ENCODE measurements around the gene EXTL1. TPM values are rescaled to one million over a fixed set of nuclear protein-coding genes. Genes with fewer than 3 reads are reported as not detected.

EXTL1 gene
- total RNA-seq, 1 donor from 2014 or later = 2.6 TPM

DNA sequence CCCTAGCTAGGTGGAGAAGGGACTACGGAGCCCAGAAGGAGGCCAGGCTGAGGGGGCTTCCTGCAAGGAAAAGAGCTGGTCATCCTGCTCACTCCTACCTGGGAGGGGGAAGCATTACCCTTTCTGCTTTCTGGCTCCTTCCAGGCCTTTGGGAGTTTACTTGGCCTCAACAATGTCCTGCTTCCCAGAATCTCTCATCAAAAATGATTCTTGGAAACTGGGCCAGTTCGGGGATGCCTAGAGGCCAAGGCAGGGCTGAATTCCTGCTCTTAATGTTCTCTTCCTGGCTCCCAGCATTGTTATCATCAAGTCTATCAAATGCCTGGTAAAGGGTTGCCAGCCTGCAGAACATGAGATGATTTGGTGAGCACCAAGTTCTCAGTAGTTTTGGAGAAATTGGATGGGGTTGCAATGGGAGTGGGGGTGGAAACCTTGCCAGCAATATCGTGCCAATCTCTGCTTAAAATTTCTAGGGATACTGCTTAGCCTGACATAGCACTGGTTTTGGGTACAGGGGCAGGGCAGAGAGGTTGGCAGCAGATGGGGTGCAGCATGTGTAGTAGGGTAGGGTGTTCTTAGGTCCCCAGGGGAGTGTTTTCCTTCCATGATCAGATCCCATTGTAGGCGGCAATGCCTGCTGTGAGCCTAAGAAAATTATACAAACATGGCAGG is 16.0 kb upstream of the EXTL1 start:
- H3K4me3 Mint-ChIP-seq (ENCODE audit: unreplicated experiment) = no peak overlapping the region
- no peak overlapping the region for H3K27ac Mint-ChIP-seq (ENCODE audit: unreplicated experiment)
- H3K9me3 Mint-ChIP-seq (ENCODE audit: unreplicated experiment) = peaks cover 5% of the 10 kb centered on the region
- H3K27me3 Mint-ChIP-seq (ENCODE audit: unreplicated experiment) = peaks cover 9% of the 10 kb centered on the region
- TF ChIP-seq, protein P1, sequence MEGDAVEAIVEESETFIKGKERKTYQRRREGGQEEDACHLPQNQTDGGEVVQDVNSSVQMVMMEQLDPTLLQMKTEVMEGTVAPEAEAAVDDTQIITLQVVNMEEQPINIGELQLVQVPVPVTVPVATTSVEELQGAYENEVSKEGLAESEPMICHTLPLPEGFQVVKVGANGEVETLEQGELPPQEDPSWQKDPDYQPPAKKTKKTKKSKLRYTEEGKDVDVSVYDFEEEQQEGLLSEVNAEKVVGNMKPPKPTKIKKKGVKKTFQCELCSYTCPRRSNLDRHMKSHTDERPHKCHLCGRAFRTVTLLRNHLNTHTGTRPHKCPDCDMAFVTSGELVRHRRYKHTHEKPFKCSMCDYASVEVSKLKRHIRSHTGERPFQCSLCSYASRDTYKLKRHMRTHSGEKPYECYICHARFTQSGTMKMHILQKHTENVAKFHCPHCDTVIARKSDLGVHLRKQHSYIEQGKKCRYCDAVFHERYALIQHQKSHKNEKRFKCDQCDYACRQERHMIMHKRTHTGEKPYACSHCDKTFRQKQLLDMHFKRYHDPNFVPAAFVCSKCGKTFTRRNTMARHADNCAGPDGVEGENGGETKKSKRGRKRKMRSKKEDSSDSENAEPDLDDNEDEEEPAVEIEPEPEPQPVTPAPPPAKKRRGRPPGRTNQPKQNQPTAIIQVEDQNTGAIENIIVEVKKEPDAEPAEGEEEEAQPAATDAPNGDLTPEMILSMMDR (IDR thresholded peaks at IDR 0.05; ENCODE audit: partially characterized antibody, unreplicated experiment) = no peak
- no peak for DNase-seq
- H3K4me1 Mint-ChIP-seq (ENCODE audit: low read depth, unreplicated experiment) = peaks cover 11% of the 10 kb centered on the region
- H3K36me3 Mint-ChIP-seq (ENCODE audit: unreplicated experiment) = no peaks in the 10 kb centered on the region

DNA sequence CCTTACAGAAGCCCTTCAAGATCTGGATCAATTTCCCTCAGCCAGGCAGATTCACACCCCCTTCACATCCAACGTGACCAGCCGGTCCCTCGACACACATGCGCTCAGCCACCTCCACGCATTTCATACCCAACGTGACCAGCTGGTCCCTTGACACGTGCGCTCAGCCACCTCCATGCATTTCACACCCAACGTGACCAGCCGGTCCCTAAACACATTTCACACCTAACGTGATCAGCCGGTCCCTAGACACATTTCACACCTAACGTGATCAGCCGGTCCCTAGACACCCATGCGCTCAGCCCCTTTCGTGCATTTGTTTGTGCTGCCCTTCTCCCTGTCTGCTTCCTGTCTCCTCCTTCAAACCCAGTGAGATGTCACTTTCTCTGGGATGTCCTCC is 14.9 kb upstream of the EXTL1 start:
- no peak for DNase-seq
- Mint-ChIP-seq H3K27ac (ENCODE audit: unreplicated experiment) (peak overlapping the region; percentile 53), H3K4me1 (ENCODE audit: low read depth, unreplicated experiment) (peaks cover 8% of the 10 kb centered on the region), H3K4me3 (ENCODE audit: unreplicated experiment) (peak overlapping the region; percentile 47), H3K27me3 (ENCODE audit: unreplicated experiment) (peaks cover 12% of the 10 kb centered on the region), H3K36me3 (ENCODE audit: unreplicated experiment) (no peaks in the 10 kb centered on the region), H3K9me3 (ENCODE audit: unreplicated experiment) (peaks cover 5% of the 10 kb centered on the region)
- TF ChIP-seq, protein P1 (IDR thresholded peaks at IDR 0.05; ENCODE audit: partially characterized antibody, unreplicated experiment) = no peak

DNA sequence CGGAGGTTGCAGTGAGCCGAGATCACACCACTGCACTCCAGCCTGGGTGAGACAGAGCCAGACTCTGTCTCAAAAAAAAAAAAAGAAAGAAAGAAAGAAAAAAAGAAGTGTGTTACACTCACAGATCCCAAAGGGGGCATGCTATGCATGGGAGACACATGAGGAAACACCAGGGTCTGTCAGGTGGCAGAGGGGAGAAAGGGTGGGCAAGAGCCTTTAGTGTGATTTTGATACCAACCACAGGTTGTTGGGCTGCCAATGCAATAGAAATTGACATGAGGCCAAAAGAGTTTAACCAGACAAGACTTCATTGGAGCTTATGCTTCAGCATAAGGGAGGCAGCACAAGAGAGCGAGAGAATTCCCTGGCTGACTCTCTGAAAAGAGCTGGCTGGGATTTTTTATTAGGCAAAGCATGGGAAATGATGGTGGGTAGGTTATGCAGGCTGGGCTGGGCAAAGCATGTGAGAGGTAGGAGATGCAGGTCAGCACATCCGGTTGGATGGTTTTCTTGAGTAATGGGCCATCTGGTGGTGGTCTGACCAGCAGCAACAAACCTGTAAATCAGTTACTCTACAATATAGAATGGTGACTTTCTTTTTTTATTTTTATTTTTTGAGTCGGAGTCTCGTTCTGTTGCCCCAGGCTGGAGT is 11.7 kb upstream of the EXTL1 start:
- Mint-ChIP-seq H3K27ac (ENCODE audit: unreplicated experiment) (no peak overlapping the region), H3K4me3 (ENCODE audit: unreplicated experiment) (no peak overlapping the region), H3K4me1 (ENCODE audit: low read depth, unreplicated experiment) (peaks cover 8% of the 10 kb centered on the region), H3K27me3 (ENCODE audit: unreplicated experiment) (peaks cover 12% of the 10 kb centered on the region), H3K36me3 (ENCODE audit: unreplicated experiment) (no peaks in the 10 kb centered on the region), H3K9me3 (ENCODE audit: unreplicated experiment) (peaks cover 5% of the 10 kb centered on the region)
- DNase-seq = no peak
- TF ChIP-seq, protein P1 (IDR thresholded peaks at IDR 0.05; ENCODE audit: partially characterized antibody, unreplicated experiment) = peak; percentile 66

DNA sequence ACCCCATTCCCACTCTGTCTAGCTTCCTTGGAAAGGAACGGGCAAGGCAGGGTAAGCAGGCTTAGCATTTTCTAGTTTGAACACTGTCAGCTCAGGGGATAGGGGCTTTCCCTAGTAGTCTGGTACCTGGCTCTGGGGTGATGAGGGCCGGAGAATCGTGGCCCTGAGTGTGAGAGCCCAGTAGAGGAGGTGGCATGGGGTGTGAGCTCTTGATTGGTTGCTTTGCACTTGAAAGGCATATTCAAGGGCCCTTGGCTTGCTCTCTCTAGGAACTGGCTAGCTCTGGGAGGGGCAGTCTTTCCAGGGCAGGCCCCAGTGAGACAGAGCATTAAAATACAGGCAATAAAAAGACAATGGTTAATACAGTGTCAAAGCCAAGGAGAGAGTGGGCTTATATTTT is 10.8 kb upstream of the EXTL1 start:
- TF ChIP-seq, protein P1 (IDR thresholded peaks at IDR 0.05; ENCODE audit: partially characterized antibody, unreplicated experiment) = no peak
- H3K4me3 Mint-ChIP-seq (ENCODE audit: unreplicated experiment) = no peak overlapping the region
- peaks cover 5% of the 10 kb centered on the region for H3K9me3 Mint-ChIP-seq (ENCODE audit: unreplicated experiment)
- H3K36me3 Mint-ChIP-seq (ENCODE audit: unreplicated experiment) = no peaks in the 10 kb centered on the region
- peaks cover 8% of the 10 kb centered on the region for H3K4me1 Mint-ChIP-seq (ENCODE audit: low read depth, unreplicated experiment)
- no peak overlapping the region for H3K27ac Mint-ChIP-seq (ENCODE audit: unreplicated experiment)
- peaks cover 10% of the 10 kb centered on the region for H3K27me3 Mint-ChIP-seq (ENCODE audit: unreplicated experiment)
- DNase-seq = no peak

DNA sequence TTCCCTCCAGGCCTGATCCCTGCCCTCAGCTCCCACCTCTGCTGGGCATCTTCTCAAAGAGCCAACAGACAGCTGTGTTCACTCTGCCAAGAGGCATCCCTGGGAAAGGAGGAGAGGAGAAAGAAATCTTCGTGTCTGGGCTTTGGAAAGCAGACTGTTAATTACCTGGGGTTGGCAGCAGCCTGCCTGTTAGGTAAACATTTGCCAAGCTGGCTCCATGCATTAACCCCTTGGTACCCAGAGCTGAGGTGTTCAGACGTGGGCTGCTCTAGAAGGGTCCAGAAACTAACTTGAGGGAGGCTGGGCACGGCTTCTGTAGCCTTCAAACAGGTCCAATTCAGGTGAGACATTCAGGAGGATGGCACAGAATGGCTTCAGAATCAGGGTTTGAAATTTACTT is 8.7 kb upstream of the EXTL1 start:
- H3K27ac Mint-ChIP-seq (ENCODE audit: unreplicated experiment) = no peak overlapping the region
- no peak for DNase-seq

More for the DNA sequence above, 8.7 kb upstream of the EXTL1 start:
- Mint-ChIP-seq H3K27me3 (ENCODE audit: unreplicated experiment) (peaks cover 8% of the 10 kb centered on the region), H3K4me3 (ENCODE audit: unreplicated experiment) (no peak overlapping the region), H3K36me3 (ENCODE audit: unreplicated experiment) (no peaks in the 10 kb centered on the region), H3K4me1 (ENCODE audit: low read depth, unreplicated experiment) (peaks cover 12% of the 10 kb centered on the region), H3K9me3 (ENCODE audit: unreplicated experiment) (peaks cover 2% of the 10 kb centered on the region)
- TF ChIP-seq, protein P1 (IDR thresholded peaks at IDR 0.05; ENCODE audit: partially characterized antibody, unreplicated experiment) = no peak

All from glutamatergic neuron (in vitro differentiated cells).